ENCODE data around the gene TYRO3. TPM values are rescaled to one million over a fixed set of nuclear protein-coding genes. Genes with fewer than 3 reads are reported as not detected.

TYRO3 gene
- total and polyA plus RNA-seq, 2 of the 13 experiments (the other 11 are each of a cell fraction or from before 2014, with no cell fraction given): 24.0 to 43.6 TPM

- TF ChIP-seq ZNF318 (CRISPR knock-in tag; IDR thresholded peaks at IDR 0.05): no peak
- TF ChIP-seq ZKSCAN1 (IDR thresholded peaks at IDR 0.05; ENCODE audit: low read length): no peak
- TF ChIP-seq BCL6 (CRISPR knock-in tag; IDR thresholded peaks at IDR 0.05): no peak
These were observed 35.9 kb upstream of the TYRO3 start (continued) for GRCh38 chr15:41523097-41523496.

DNA sequence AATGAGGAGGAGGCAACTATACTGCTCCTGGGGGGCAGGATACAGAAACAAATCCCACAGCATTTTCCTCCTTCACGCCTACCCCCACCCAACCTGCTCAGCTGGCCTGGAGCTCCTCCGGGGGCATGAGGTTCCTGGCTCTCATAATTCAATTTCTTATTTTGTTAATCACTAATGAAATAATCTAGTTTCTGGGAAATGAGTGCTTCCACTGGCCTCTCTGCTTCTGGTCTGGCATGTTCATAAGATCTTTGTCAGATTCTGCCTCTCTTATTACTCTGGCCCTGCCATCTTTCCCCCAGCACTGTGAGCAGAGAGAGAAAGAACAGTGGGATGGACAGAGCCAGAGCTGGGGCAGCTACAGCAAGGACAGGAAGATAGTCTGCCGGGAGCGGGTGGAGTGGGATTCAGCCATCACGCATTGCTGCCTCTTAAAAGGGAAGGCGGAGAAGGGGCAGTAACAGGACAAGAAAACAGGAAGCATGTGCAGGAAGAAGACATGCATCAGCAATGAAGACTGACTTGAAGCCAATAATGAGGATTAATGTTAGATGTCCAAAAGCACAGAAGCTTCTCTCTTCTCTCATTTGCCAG is 28.6 kb upstream of the TYRO3 start:
- FAIRE-seq: no peak
- CTCF ChIA-PET (ENCODE audit: low intra/inter-chr PET ratio, low total read pairs): no interaction called here
- intact Hi-C loops (cut with micrococcal nuclease; ENCODE audit: unreplicated experiment): no loop called here
- TF ChIP-seq PTBP1 (IDR thresholded peaks at IDR 0.05; ENCODE audit: low read depth, low read length, poor library complexity, severe bottlenecking) (no peak), SOX13 (IDR thresholded peaks at IDR 0.05) (no peak), SOX13 (CRISPR knock-in tag; conservative IDR thresholded peaks at IDR 0.05 in 1 of 2, IDR thresholded peaks at IDR 0.05 in 1 of 2) (no peak), PAWR (CRISPR knock-in tag; IDR thresholded peaks at IDR 0.05; ENCODE audit: borderline replicate concordance) (no peak), ZBTB42 (CRISPR knock-in tag; IDR thresholded peaks at IDR 0.05) (no peak), FLYWCH1 (CRISPR knock-in tag; IDR thresholded peaks at IDR 0.05) (no peak)
- TF ChIP-seq, protein P1, sequence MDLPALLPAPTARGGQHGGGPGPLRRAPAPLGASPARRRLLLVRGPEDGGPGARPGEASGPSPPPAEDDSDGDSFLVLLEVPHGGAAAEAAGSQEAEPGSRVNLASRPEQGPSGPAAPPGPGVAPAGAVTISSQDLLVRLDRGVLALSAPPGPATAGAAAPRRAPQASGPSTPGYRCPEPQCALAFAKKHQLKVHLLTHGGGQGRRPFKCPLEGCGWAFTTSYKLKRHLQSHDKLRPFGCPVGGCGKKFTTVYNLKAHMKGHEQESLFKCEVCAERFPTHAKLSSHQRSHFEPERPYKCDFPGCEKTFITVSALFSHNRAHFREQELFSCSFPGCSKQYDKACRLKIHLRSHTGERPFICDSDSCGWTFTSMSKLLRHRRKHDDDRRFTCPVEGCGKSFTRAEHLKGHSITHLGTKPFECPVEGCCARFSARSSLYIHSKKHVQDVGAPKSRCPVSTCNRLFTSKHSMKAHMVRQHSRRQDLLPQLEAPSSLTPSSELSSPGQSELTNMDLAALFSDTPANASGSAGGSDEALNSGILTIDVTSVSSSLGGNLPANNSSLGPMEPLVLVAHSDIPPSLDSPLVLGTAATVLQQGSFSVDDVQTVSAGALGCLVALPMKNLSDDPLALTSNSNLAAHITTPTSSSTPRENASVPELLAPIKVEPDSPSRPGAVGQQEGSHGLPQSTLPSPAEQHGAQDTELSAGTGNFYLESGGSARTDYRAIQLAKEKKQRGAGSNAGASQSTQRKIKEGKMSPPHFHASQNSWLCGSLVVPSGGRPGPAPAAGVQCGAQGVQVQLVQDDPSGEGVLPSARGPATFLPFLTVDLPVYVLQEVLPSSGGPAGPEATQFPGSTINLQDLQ (CRISPR knock-in tag; IDR thresholded peaks at IDR 0.05): no peak
- TF ChIP-seq, protein P2, sequence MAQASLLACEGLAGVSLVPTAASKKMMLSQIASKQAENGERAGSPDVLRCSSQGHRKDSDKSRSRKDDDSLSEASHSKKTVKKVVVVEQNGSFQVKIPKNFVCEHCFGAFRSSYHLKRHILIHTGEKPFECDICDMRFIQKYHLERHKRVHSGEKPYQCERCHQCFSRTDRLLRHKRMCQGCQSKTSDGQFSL (CRISPR knock-in tag; IDR thresholded peaks at IDR 0.05): no peak
- TF ChIP-seq, protein P3, sequence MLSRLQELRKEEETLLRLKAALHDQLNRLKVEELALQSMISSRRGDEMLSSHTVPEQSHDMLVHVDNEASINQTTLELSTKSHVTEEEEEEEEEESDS (CRISPR knock-in tag; IDR thresholded peaks at IDR 0.05; ENCODE audit: borderline replicate concordance): no peak

More for the DNA sequence above, 28.6 kb upstream of the TYRO3 start:
- no TSS peak for BruUV-seq (replicated peaks)
- Histone ChIP-seq H4K20me1 (ENCODE audit: insufficient read depth, low read length) (no peaks in the 10 kb centered on the region), H3K79me2 (ENCODE audit: insufficient read depth, low read length) (no peaks in the 10 kb centered on the region), H3K4me1 (ENCODE audit: insufficient read depth, low read length) (no peaks in the 10 kb centered on the region), H3K4me2 (ENCODE audit: low read depth, low read length) (no peak overlapping the region), H3K27ac (ENCODE audit: extremely low read length, insufficient read depth, low read length) (no peak overlapping the region), H3K27me3 (ENCODE audit: control insufficient read depth in 1 of 2, insufficient read depth in 2 of 2, low read length in 2 of 2) (no peaks in the 10 kb centered on the region), H3K9me3 (ENCODE audit: low read length) (no peaks in the 10 kb centered on the region), H3K9ac (ENCODE audit: insufficient read depth, low read depth, low read length) (no peak overlapping the region), H3K36me3 (replicated peaks in 1 of 2; ENCODE audit: control insufficient read depth in 1 of 2, insufficient read depth in 2 of 2, low read length in 2 of 2) (peaks cover 30 to 71% of the 10 kb centered on the region in 2 experiments), H2AFZ (ENCODE audit: low read length) (no peak overlapping the region), H3K4me3 (replicated peaks in 1 of 3; ENCODE audit: insufficient read depth in 1 of 3, low read depth in 2 of 3, low read length in 3 of 3) (no peak overlapping the region)
- ATAC-seq (no peak), DNase-seq (ENCODE audit: low spot score) (no peak)
- in situ Hi-C loops (cut with HindIII; ENCODE audit: extremely low pct_ligation_motif_present, low pct_unique_long_range_greater_than_20kb): no loop called here
- 97% methylated on average over 6 of the region's 6 CpGs for WGBS (ENCODE audit: low lambda C conversion rate)
- POLR2A ChIA-PET: interaction anchor here (2.7 kb wide), 1 partner anchor 14 kb away, joined by 7 read pairs; the partner anchor contains the start of gene RPAP1

Data from HepG2 (cell line).